Endothelial cell of umbilical vein (primary cell): Measurements from ENCODE around the gene THSD4. TPM values are rescaled to one million over a fixed set of nuclear protein-coding genes. Genes with fewer than 3 reads are reported as not detected.

Source experiments
- BruUV-seq: library from RNA; stranded (reverse); fragments of 400-500 nt; replicated peaks from 2 replicates; lab custom pipeline; 2021; lab: Mats Ljungman, UMichigan
- CTCF ChIA-PET: fragments of 300-600, 350-600 bp; sonication (Branson Sonifier 250); formaldehyde crosslinking; loops from one replicate; lab custom pipeline; 2021; ENCODE audit warnings: antibody characterized with exemption, inconsistent platforms; lab: Charles Lee
- POLR2A ChIA-PET: fragments of 300-600, 350-600 bp; sonication (Branson Sonifier 250); formaldehyde crosslinking; loops from one replicate; lab custom pipeline; 2021; ENCODE audit warnings: antibody characterized with exemption, inconsistent platforms; lab: Charles Lee
- DNase-seq: peaks from one replicate; pipeline ENCODE4 v3.0.0-alpha.2; 2011; ENCODE audit warnings: low read depth, low spot score
- FAIRE-seq: peaks from 2 replicates; lab custom pipeline; 2011; peaks lifted over from hg19 to GRCh38; lab: Jason Lieb, UNC
- H2AFZ ChIP-seq: 2 replicates; pipeline ENCODE4 v1.6.0; 2012; ENCODE audit warnings: low read depth, low read length, control low read depth, inconsistent platforms
- H3K27ac ChIP-seq: 2 replicates; pipeline ENCODE4 v1.5.1; 2011; ENCODE audit warnings: low read depth, mild to moderate bottlenecking, control low read depth, low read length, moderate library complexity; ENCODE audit not compliant: insufficient read depth
- H3K27me3 ChIP-seq, 2 experiments: 2 replicates each; pipeline versions ENCODE4 v1.6.0 to v1.6.1; 2011; ENCODE audit warnings: low read length in 2 of 2, mixed read lengths in 1 of 2; ENCODE audit not compliant: control insufficient read depth in 2 of 2, insufficient read depth in 2 of 2
- H3K36me3 ChIP-seq, 2 experiments: 2 replicates in 1 of 2; 3 replicates in 1 of 2; pipeline ENCODE4 v1.5.1; 2011; ENCODE audit warnings: low read length in 2 of 2, mild to moderate bottlenecking in 1 of 2, moderate library complexity in 1 of 2; ENCODE audit not compliant: control insufficient read depth in 2 of 2, insufficient read depth in 2 of 2; ENCODE audit errors: extremely low read depth in 1 of 2
- H3K4me1 ChIP-seq: 3 replicates; pipeline ENCODE4 v1.5.1; 2011; ENCODE audit warnings: mild to moderate bottlenecking, low read length; ENCODE audit not compliant: control insufficient read depth, insufficient read depth; ENCODE audit errors: extremely low read depth
- H3K4me2 ChIP-seq: 2 replicates; pipeline ENCODE4 v1.6.1; 2011; ENCODE audit warnings: low read length, control low read depth, mixed read lengths; ENCODE audit not compliant: insufficient read depth
- H3K4me3 ChIP-seq, 3 experiments: fragments of 200-600 bp in 1 of 3; sonication (generic), shearing (Covaris generic) in 1 of 3; replicated peaks in 1 of 3; 2 replicates each; pipeline ENCODE4 v1.5.1; 2011 to 2016; ENCODE audit warnings: control low read depth in 3 of 3, low read length in 3 of 3, mild to moderate bottlenecking in 2 of 3, inconsistent platforms in 1 of 3, low read depth in 1 of 3, moderate library complexity in 1 of 3; ENCODE audit not compliant: insufficient read depth in 1 of 3
- H3K79me2 ChIP-seq: 2 replicates; pipeline ENCODE4 v1.6.0; 2012; ENCODE audit warnings: low read length, inconsistent platforms; ENCODE audit not compliant: control insufficient read depth, insufficient read depth
- H3K9ac ChIP-seq: replicated peaks from 2 replicates; pipeline ENCODE3; 2011; ENCODE audit warnings: low read length, control low read depth; ENCODE audit not compliant: insufficient read depth; ENCODE audit errors: extremely low read depth
- H3K9me1 ChIP-seq: replicated peaks from 3 replicates; pipeline ENCODE4 v1.6.0; 2011; ENCODE audit warnings: mild to moderate bottlenecking, low read length; ENCODE audit not compliant: control insufficient read depth, insufficient read depth; ENCODE audit errors: extremely low read depth
- H3K9me3 ChIP-seq: replicated peaks from 2 replicates; pipeline ENCODE4 v1.5.1; 2012; ENCODE audit warnings: low read length, inconsistent platforms; ENCODE audit not compliant: control insufficient read depth, insufficient read depth
- H4K20me1 ChIP-seq: replicated peaks from 2 replicates; pipeline ENCODE3; 2011; ENCODE audit warnings: mild to moderate bottlenecking, low read length; ENCODE audit not compliant: control insufficient read depth, insufficient read depth; ENCODE audit errors: extremely low read depth
- CTCF ChIP-seq, 2 donors: IDR thresholded peaks; 1 replicate in 1 of 2; 2 replicates in 1 of 2; pipeline ENCODE4 v1.5.1; 2011; ENCODE audit warnings: low read length in 2 of 2, mild to moderate bottlenecking in 2 of 2, moderate library complexity in 2 of 2, control low read depth in 1 of 2, inconsistent platforms in 1 of 2, low read depth in 1 of 2; ENCODE audit not compliant: insufficient read depth in 1 of 2; ENCODE audit errors: extremely low read depth in 1 of 2
- EZH2 ChIP-seq: IDR thresholded peaks from 2 replicates; pipeline ENCODE4 v1.6.1; 2012; ENCODE audit warnings: borderline replicate concordance, low read depth, mild to moderate bottlenecking, moderate library complexity, low read length, inconsistent platforms; ENCODE audit not compliant: severe bottlenecking
- FOS ChIP-seq: IDR thresholded peaks from 2 replicates; pipeline ENCODE4 v1.6.1; 2011; ENCODE audit warnings: mild to moderate bottlenecking, low read length, moderate library complexity, borderline replicate concordance; ENCODE audit not compliant: insufficient read depth
- GATA2 ChIP-seq: IDR thresholded peaks from 2 replicates; pipeline ENCODE4 v1.7.0; 2011; ENCODE audit warnings: low read depth, mild to moderate bottlenecking, moderate library complexity, mixed read lengths, low read length; ENCODE audit not compliant: insufficient read length, insufficient read depth
- JUN ChIP-seq: IDR thresholded peaks from 2 replicates; pipeline ENCODE4 v1.6.1; 2011; ENCODE audit warnings: borderline replicate concordance, low read depth; ENCODE audit not compliant: insufficient read length, insufficient read depth
- MAX ChIP-seq: IDR thresholded peaks from 2 replicates; pipeline ENCODE4 v1.6.1; 2011; ENCODE audit not compliant: insufficient read depth, insufficient read length
- MYC ChIP-seq: IDR thresholded peaks from one replicate; pipeline ENCODE4 v1.6.1; 2011; ENCODE audit warnings: mild to moderate bottlenecking, low read depth, low read length
- POLR2A ChIP-seq: IDR thresholded peaks from 2 replicates; pipeline ENCODE4 v1.6.1; 2012; ENCODE audit warnings: low read depth, mild to moderate bottlenecking, control low read depth, low read length
- POLR2AphosphoS5 ChIP-seq: IDR thresholded peaks from 2 replicates; pipeline ENCODE4 v1.6.1; 2012; ENCODE audit warnings: low read depth, mild to moderate bottlenecking, control low read depth, low read length, moderate library complexity; ENCODE audit not compliant: insufficient read depth
- dilution Hi-C: fragments of 300-500 bp; cut with MboI; formaldehyde crosslinking; loops from one replicate; pipeline ENCODE4 v1.15.0; 2019; ENCODE audit warnings: low sequenced_read_pairs; ENCODE audit not compliant: extremely low pct_ligation_motif_present
- intact Hi-C: fragments of 100-400 bp; cut with micrococcal nuclease; formaldehyde crosslinking; loops from one replicate; pipeline ENCODE4 v1.10.0; 2022
- polyA plus RNA-seq, 4 experiments: library from polyadenylated mRNA; depleted of rRNA in 3 of 4; stranded (reverse) in 3 of 4; unstranded in 1 of 4; fragments of >200 nt; gene quantifications; 2 replicates each; pipeline versions ENCODE4 v1.2.1 to v1.2.3, GENCODE V29; 2011 to 2012; ENCODE audit warnings: missing spikeins in 1 of 4
- total RNA-seq: library from RNA; stranded (reverse); gene quantifications from 2 replicates; pipeline ENCODE4 v1.2.3, GENCODE V29; 2021

The THSD4 gene
- total and polyA plus RNA-seq, 2 donors (not counting 3 experiments of a cell fraction or from before 2014, with no cell fraction given), result 9.9 to 25.4 TPM

- H3K27ac ChIP-seq, result no peak overlapping the region
- H3K27me3 ChIP-seq, result no peaks in the 10 kb centered on the region
- H3K9ac ChIP-seq, result no peak overlapping the region
- no peaks in the 10 kb centered on the region for H3K9me1 ChIP-seq
- H2AFZ ChIP-seq, result no peak overlapping the region
- POLR2A ChIA-PET, result no interaction called here
- intact Hi-C loops, result no loop called here
- FAIRE-seq (no peak), DNase-seq (no peak)
- TF ChIP-seq JUN, result no peak
- TF ChIP-seq POLR2A, result no peak
- TF ChIP-seq CTCF (IDR thresholded peaks at IDR 0.05; ENCODE audit: extremely low read depth in 1 of 2, insufficient read depth in 1 of 2, low read depth in 1 of 2, low read length in 2 of 2), result no peak
- TF ChIP-seq MAX, result no peak
- TF ChIP-seq GATA2, result no peak
- no peak for TF ChIP-seq FOS
- TF ChIP-seq POLR2AphosphoS5, result no peak
- no peak for TF ChIP-seq EZH2
- TF ChIP-seq MYC, result no peak
- no peaks in the 10 kb centered on the region for H3K9me3 ChIP-seq
- no peaks in the 10 kb centered on the region for H3K79me2 ChIP-seq
- H4K20me1 ChIP-seq, result no peaks in the 10 kb centered on the region
- dilution Hi-C loops, result no loop called here
- BruUV-seq, result no TSS peak
- H3K4me1 ChIP-seq, result no peaks in the 10 kb centered on the region
- no peaks in the 10 kb centered on the region for H3K36me3 ChIP-seq
- H3K4me2 ChIP-seq, result no peak overlapping the region
- CTCF ChIA-PET, result interaction anchor here (1.7 kb wide), 1 partner anchor 201 kb away, joined by 4 read pairs; no protein-coding TSS in a partner anchor
- H3K4me3 ChIP-seq, result no peak overlapping the region
Observed at GRCh38 chr15:71542836-71543235, 427.6 kb downstream of the THSD4 start.
